Left kidney (tissue), 2 donors: Measurements from ENCODE around the gene RBM12. TPM values are rescaled to one million over a fixed set of nuclear protein-coding genes. Genes with fewer than 3 reads are reported as not detected.

Experiments
- DNase-seq: peaks from one replicate; pipeline ENCODE4 v3.0.0-alpha.2; 2013
- polyA plus RNA-seq: library from polyadenylated mRNA; unstranded; fragments of 120-200 nt; gene quantifications from one replicate; pipeline ENCODE4 v1.2.1, GENCODE V29; 2013; ENCODE audit not compliant: insufficient read length

The RBM12 gene
- polyA plus RNA-seq, 1 donor: 104 TPM

DNA sequence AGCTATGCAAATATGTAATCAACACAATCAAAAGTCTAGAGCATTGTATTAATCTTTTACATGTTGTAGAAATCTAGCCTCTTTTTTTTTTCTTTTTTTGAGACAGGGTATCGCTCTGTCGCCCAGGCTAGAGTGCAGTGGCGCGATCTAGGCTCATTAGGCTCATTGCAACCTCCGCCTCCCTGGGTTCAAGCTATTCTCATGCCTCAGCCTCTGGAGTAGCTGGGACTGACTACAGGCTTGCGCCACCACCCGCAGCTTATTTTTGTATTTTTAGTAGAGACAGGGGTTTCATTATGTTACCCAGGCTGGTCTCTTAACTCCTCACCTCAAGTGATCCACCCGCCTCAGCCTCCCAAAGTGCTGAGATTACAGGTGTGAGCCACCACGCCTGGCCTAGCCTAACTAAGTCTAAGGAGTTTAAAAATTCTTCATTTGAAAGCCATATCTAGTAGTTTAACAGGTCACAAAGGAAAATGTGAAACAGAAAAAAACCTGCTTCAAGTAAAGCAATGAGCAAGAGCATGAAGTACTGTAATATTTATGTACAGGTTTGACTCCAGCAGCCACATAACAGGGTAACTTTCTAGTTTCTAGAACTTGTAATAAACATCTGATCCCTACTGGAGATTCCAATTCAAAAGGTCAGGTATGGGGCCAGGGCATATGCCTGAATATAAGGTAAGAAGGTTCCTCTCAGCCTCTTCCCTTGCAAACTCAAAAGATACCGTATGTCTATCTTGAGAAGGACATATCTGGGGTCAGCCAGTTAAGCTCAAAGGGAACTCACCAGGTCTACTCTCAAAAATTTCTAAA lies 4.4 kb downstream of the RBM12 start:
- DNase-seq: no peak

DNA sequence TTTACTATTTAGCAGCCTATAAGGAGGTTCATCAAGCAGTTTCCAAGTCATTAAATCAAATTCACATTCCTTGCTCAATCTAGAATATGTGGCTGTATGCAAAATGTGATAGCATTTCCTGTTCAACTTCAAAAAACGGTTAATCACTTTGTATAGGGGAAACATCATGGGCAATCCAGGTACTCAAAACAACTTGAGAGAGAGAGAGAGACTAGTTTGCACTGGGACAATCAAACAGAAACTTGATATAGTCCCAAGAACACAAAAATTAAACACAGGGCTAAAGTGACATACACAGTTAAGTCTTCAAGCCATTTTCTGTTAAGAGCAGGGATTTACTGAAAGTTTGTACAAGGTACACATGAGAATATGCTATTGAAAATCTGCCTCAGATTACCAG lies 7.4 kb downstream of the RBM12 start:
- DNase-seq: no peak

DNA sequence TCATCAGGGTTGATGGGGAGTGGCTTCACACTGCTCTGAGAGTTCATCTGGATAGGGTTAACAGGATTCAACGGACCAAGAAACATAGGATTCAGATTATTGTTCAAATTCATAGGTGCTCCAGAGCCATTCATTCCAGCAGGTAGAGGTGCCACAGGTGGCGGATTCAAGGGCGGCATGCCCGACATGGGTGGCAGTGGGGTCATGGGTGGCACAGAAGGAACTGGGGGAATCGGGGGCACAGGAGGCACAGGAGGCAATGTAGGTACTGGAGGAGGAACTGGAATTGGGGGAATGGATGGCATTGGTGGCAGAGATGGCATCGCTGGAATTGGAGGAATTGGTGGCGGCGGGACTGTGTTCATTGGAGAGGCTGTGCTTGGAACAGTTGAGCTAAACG lies 10.3 kb downstream of the RBM12 start:
- no peak for DNase-seq

DNA sequence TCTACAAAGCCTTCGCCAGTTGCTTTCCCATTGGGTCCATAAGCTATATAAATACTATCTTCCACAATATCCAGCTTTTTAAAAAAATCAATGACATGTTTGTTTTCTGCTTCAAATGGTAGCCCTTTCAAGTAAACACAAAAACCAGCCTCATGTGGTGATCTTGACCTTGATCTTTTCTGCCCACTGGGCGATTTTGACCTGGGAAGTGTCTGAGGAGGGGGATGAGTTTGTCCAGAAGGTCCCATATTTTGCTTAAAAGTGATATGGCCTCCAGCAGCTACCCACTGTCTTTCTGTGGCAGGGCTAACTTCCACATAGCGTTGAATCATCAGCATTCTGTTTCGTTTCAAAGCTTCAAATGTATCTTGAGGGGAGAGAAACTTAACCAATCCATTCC lies 10.8 kb downstream of the RBM12 start:
- DNase-seq: no peak

DNA sequence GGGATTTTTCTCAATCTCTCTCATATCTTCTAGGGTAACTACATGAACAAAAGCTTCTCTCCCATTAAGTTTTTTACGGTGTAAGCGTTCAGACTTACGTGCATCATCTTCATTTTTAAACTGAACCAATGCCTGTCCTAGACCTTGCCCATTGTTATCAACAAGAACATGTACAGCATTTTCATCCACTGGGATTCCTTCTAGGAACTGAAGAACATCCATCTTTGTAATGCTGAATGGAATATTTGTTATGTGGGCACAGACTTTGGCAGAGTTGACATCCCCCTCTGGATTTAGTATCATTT lies 11.3 kb downstream of the RBM12 start:
- DNase-seq: no peak

DNA sequence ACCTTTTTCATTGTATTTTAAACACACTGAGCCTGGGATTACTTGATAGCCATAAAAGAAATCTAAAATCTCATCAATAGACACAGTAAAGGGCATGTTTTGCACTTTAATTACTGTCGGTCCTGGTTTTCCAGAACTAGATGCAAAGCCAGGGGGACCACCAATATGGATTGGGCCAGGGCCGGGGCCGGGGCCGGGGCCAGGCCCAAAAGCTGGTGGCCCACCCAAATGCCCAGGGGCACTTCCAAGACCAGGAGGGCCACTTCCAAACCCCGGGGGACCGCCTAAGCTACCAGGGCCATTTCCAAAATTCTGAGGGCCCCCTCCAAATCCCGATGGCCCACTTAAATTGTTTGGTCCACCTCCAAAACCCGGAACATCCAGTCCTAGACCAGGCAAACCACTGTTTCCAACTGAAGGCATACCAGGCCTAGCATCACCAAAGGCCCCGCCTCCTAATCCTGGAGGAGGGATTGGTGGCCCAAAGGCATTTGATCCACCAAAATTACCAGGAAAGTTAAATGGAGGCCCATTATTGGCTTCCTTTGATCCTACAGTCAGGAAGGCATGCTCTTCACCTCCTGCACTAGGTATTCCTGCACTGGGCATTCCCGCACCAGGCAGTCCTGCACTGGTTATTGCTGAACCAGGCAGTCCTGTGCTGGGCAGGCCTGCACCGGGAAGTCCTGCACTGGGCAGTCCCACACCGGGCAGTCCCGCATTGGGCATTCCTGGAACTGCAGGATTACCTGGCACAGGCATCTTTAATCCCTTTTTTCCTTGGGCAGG lies 11.9 kb downstream of the RBM12 start:
- DNase-seq: no peak

DNA sequence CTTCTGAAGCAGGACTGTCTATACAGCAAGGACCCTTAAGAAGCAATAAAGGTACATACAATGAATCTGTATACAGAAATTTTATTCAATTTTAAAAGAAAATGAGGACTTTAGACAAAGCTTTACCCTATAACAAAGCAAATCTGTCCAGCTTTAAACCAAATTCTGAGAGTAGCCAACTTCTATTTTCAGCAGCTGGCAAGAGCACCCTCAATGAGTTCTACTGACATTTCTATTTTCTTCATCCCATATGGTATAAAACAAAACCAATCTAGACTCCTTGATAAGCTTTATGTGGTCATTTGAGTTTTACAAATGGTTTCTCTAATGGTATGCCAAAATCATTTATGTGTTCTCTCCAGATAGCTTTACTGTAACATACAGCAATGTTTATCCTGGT lies 12.7 kb downstream of the RBM12 start:
- no peak for DNase-seq

DNA sequence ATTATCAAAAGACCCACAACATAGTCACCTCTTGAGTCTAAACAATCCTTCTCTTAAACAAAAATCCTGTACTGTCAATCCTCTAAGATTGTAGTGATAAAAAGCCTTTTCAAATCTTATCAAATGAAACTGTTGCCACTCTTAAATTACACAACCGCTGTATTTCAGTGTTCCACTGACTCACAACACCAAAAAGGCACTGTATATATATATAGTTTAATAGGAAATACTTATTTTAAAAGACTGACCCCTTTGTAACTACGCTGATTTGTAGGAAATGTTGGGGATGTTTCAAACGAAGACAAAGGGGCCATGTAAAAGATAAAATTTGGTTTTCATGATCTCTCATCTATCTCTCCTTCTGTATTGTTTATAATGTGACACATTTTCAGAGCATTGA lies 14.1 kb downstream of the RBM12 start:
- no peak for DNase-seq

DNA sequence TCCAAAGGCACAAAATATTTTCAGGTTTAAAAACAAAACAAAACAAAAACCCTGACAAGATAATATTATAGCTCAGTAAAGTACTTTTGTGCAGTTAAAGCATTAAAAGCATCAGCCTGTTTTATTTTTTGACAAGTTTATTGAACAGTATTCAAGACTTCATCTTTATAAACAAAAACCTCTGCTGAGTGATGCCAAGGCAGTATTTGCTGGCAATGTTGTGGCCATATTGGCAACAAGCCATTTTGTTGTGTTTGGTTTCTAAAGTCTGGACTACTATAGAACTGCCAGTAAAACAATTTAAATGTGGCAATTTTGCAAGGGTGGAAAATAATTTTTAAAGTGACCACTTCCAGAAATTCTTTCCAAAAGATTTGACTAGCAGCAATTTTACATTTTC lies 15.9 kb downstream of the RBM12 start:
- DNase-seq: no peak

DNA sequence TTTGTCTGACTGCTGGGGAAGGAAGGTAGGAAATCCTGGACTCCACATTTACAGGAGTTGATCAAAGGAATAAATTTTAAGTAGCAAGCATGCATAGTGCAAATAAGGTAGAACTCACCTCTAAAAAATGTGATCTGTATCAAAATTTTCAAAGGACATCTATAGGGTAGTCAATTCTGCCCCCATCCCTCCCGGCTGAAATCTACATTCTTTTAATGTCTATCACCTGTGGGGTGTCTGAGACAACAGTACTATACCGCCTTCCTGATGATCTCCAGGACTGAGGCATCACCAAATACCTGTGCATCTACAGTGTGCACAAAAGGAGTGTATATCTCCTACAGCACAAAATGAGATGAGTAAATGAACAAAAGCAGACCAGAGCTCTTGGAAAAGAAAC lies 19.9 kb downstream of the RBM12 start:
- no peak for DNase-seq

DNA sequence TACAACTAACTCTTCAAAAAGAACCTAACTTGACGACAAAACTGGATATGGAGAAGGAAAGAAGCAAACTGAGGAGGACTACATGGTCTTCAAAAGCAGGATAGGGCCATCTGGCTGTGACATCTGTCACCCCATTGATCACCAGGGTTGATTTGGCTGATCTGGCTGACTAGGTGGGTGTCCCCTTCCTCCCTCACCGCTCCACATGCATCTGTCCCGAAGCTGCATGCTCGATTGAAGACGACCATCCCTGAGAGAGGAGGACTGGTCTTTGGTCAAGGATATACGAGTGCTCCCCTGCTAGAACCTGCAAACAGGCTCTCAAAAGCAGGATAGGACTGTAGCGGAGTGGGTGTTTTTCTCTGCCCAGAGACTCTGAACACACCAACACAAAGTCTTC lies 21.7 kb downstream of the RBM12 start:
- DNase-seq: no peak

DNA sequence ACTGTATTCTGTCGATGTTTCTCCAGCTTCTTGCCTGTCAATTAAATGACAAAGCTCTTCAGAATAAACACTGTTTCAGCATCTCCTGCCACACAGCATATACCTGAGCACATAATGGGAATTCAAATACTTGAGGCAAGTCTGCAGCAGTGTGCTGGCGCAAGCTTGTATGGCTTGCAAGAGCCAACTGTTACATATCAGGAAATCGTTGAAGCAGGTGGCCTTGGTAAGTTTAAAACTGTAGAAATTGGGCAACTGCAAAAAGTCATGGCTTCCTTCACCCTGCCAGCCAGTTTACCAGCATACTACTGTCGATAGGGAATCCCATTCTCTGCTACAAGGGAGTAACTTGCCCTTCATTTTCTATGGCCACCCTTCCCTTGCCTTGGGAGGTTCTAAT lies 23.0 kb downstream of the RBM12 start:
- no peak for DNase-seq

DNA sequence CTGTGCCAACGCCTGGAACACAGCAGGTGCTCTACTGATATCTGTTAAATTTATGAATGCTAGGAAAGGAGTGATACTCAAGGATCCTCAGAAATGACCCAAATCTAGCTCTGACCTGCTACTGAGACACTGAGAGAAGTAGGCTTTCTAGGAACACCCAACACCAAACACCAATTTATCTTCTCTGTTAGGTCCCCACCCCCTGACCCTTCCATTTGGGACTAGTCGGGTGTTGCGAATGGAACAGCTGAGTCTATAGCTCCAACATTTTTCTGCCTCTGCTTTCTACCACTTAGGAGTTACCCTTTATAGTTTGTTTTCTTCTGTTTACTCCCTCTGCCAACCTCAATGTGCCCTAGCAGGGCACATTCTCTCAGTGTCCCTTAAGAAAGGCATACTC lies 24.0 kb downstream of the RBM12 start:
- DNase-seq: no peak

DNA sequence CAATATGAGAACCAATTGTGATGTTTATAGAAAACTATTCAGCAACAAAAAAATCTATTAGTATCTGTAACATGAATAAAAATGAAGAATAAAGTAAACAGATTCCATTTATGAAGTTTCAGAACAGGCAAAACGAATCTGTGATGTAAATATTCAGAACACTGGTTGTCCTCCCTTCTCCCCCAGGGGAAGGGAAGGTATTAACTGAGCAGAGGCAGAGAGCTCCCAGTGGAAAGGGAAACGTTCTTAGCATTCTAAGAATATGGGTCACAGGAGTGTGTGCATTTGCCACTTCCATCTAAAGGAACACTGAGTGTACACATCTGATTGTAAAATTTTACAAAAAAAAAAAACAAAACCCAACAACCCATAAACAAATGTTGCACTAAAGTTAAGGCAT lies 25.9 kb downstream of the RBM12 start:
- DNase-seq: no peak

DNA sequence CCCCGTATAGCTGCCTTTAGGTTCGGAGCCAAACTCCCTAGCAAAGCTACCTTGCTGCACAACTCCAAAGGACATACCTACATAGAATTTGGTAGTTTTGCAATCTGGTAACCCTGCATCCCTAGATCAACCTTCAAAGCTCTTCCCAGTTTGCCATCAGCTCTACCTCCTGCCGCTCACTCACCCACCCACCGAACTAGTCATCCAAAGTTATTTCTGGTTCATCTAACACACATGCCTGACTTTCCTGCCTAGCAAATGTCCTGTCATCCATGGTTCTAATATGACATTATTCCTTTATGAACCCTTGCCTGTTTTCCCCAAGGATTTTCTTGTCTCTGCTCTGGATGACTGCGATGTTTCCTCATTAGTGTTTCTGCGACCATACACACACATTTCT lies 27.4 kb downstream of the RBM12 start:
- no peak for DNase-seq

DNA sequence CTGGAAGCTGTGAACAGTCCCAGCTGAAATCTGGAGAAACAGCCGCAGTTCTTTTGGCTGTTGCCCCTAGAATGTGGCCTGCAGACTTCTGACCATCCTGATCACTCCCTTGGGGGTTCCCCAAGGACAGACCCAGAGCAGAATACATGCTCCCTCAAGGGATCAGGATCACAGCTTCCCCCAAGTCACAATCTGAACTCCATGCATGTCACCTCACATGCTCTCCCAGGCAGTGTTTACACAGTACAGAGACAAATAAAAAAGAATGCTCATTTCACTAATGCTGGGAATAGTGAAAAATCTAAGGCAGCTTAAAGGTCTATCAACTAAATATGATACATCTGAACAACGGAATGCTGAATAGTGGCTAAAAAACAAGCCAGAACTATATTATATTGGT lies 28.6 kb downstream of the RBM12 start:
- DNase-seq: no peak

DNA sequence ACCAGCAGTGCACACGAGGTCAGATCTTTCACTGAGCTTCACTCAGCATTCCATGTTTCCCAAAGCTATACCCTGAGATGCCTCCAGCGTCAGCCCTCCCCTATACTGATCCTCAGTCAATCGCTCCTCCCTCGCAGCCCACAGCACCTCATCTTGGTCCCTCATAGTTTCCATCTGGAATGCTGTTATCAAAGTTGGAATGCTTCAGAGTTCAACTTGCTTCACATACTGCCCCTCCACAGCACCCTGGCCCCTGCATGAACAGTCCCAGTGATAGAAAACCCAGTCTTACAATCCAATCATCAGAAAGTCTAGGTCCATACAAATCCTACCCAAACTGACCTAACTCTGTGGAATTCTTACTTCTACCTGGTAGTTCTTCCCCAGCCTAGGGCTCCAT lies 29.0 kb downstream of the RBM12 start:
- DNase-seq: no peak

DNA sequence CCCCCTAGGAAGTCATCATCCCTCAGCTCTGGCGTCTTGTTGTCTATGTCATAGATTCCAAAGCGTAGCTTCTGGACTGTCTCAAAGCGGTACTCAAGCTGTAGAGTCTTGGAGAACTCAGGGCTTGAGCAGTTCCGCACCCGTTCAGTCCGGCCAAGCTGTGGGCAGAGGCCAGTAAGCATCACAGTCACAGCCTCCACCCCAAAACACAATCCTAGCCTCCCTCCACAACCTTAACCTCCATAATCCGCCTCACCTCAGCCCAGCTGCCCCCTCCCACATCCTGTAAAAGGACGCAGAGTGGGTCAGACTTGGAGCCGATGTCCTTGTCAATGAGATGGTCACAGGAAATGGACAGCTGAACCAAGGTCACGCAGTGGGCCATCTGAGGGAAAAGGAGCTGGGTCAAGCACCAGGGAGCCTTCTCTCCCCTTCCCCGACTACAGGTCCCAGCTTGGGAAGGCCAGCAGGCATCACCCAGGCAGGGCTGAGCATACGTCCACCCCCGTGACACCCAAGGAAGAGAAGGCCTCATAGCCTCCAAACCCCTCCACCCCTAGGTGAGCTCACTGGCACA lies 32.1 kb downstream of the RBM12 start:
- DNase-seq: no peak

DNA sequence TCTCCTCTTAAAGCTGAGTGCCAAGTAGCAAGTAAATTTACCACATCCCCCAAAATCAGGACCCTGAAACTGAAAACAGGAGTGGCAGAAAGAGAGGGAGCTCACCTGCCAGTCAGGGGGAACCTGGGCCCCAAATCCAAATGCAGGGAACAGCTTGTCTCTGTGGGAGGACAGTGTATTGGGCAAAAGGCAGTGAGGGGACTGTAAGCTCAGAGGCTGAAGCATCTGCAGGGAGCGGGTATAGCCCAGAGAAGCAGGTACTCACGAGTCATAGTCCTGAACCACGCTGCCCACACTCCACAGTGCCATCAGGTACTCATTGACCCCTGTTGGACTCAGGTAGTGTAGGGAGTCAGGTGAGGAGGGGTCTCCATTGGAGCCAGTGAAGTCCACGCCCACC lies 34.1 kb downstream of the RBM12 start:
- no peak for DNase-seq

DNA sequence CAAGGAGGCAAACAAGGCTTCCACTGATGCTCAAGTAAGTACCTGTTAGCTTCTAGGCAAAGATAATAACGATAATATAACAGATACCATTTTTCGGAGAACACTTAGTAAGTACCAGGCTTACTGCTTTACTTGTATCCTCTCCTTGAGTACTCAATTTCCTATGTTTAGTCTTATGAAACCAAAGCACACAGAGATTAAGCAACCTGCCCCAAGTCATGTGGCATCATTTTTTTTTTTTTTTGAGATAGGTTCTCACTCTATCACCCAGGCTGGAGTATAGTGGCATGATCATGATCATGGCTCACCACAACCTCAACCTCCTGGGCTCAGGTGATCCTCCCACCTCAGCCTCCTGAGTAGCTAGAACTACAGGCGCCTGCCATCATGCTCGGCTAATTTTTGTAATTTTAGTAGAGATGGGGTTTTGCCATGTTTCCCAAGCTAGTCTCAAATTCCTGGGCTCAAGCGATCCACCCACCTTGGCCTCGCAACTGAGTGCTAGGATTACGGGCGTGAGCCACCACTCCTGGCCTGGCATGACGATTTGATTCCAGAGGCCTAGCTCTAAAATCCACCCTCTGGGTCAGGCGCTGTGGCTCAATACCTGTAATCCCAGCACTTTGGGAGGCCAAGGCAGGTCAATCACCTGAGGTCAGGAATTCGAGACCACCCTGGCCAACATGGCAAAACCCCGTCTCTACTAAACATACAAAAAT lies 35.1 kb downstream of the RBM12 start:
- DNase-seq: no peak

DNA sequence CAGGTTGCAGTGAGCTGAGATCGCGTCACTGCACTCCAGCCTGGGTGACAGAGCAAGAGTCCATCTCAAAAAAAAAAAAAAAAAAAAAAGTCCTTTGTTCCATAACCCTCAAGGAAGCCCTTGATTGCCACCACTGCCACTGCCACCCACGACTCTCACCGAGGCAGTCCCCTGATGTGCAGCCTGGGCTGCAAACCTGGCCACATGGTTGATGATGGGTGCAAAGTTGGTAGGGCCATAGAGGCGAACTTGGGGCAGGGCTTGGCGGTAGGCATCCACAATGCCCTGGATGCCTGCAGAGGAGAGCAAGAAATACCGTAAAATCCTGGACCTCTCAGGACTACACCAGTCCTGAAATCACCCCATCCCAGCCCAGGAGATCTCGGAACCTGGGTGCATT lies 37.6 kb downstream of the RBM12 start:
- no peak for DNase-seq

DNA sequence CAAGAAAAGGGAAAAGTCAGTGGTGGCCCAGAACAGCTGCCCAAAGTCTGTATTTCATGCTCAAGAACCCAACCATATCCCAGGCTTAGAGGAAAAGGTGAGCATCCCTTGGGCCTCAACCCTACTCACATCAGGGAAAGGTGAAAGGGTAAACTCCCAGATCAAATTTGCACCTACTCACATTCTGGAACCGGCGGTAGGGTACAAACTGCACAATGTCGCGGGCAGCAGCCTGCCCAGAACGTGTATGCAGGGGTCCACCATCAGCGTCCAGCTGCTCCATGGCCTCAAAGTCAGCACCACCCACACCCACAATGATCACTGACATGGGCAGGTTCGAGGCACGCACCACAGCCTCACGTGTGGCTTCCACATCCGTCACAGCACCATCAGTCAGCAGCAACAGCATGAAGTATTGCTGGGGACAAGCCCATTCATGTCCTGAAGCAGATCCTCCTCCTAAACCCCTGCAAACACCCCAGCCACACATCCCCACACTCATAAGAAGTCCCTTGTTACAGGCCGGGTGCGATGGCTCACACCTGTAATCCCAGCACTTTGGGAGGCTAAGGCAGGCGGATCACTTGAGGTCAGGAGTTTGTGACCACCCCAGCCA lies 38.2 kb downstream of the RBM12 start:
- no peak for DNase-seq
